Forelimb muscle (tissue), 1 donor: ENCODE data around the gene PTPMT1. TPM values are rescaled to one million over a fixed set of nuclear protein-coding genes. Genes with fewer than 3 reads are reported as not detected.
A peak's percentile ranks its signal among the peaks of the same experiment; 100 is the strongest.

Source experiments
- DNase-seq: peaks from one replicate; pipeline ENCODE4 v3.0.0-alpha.2; 2013; ENCODE audit warnings: low read depth
- polyA plus RNA-seq: library from polyadenylated mRNA; unstranded; fragments of 120-200 nt; gene quantifications from one replicate; pipeline ENCODE4 v1.2.1, GENCODE V29; 2013; ENCODE audit not compliant: insufficient read length

PTPMT1 gene
- polyA plus RNA-seq, 1 donor: 27.1 TPM

GRCh38 chr11:47578524-47579494 is 13.4 kb downstream of the PTPMT1 start, which contains the start of the genes KBTBD4 and NDUFS3:
Gene KBTBD4, minus strand, starts transcription at chr11:47578970. Its CDS starts 19 bp downstream, at chr11:47578951.
Gene NDUFS3, plus strand, starts transcription at chr11:47579074. Its CDS starts 18 bp downstream, at chr11:47579092.
- peak; percentile 77 for DNase-seq

GRCh38 chr11:47583844-47584243 is 18.4 kb downstream of the PTPMT1 start:
- DNase-seq: no peak

GRCh38 chr11:47586098-47586855 is 20.9 kb downstream of the PTPMT1 start, which contains the start of gene FAM180B:
Gene FAM180B, plus strand, starts transcription at chr11:47586678. Its CDS starts 91 bp downstream, at chr11:47586769.
- DNase-seq: no peak

GRCh38 chr11:47587039-47587716 is 21.8 kb downstream of the PTPMT1 start:
- no peak for DNase-seq

- no peak for DNase-seq
These were observed 22.4 kb downstream of the PTPMT1 start for GRCh38 chr11:47587723-47588326.

- no peak for DNase-seq
These were observed 23.7 kb downstream of the PTPMT1 start for GRCh38 chr11:47589118-47589517.

- DNase-seq: no peak
These were observed 24.2 kb downstream of the PTPMT1 start for GRCh38 chr11:47589584-47589976.

- no peak for DNase-seq
These were observed 24.8 kb downstream of the PTPMT1 start for GRCh38 chr11:47589977-47590861.

GRCh38 chr11:47591764-47592163 is 26.4 kb downstream of the PTPMT1 start:
- no peak for DNase-seq

- no peak for DNase-seq
These were observed 26.9 kb downstream of the PTPMT1 start for GRCh38 chr11:47592251-47592650.

GRCh38 chr11:47592970-47593369 is 27.6 kb downstream of the PTPMT1 start:
- no peak for DNase-seq

GRCh38 chr11:47593492-47593933 is 28.1 kb downstream of the PTPMT1 start:
- no peak for DNase-seq

GRCh38 chr11:47593934-47594855 is 28.8 kb downstream of the PTPMT1 start, which contains the start of gene C1QTNF4:
Gene C1QTNF4, minus strand, starts transcription at chr11:47594411. Its CDS starts 3,601 bp downstream, at chr11:47590810.
- no peak for DNase-seq

GRCh38 chr11:47595029-47595428 is 29.6 kb downstream of the PTPMT1 start:
- DNase-seq: no peak

- no peak for DNase-seq
These were observed 30.6 kb downstream of the PTPMT1 start for GRCh38 chr11:47595967-47596366.

- DNase-seq: no peak
These were observed 34.5 kb downstream of the PTPMT1 start for GRCh38 chr11:47599902-47600301.

GRCh38 chr11:47603295-47603694 is 37.9 kb downstream of the PTPMT1 start:
- DNase-seq: no peak

GRCh38 chr11:47605921-47606320 is 40.5 kb downstream of the PTPMT1 start:
- DNase-seq: no peak

- DNase-seq: no peak
These were observed 41.3 kb downstream of the PTPMT1 start for GRCh38 chr11:47606731-47607130.
